ENCODE data around the gene PCCA. TPM values are rescaled to one million over a fixed set of nuclear protein-coding genes. Genes with fewer than 3 reads are reported as not detected.
"Not testable (repeated sequence)": the region's sequence is repeated elsewhere in the genome, so short reads cannot be mapped to it uniquely, and the experiment has no call there.

PCCA gene
- total and polyA plus RNA-seq, 2 of the 13 experiments (the other 11 are each of a cell fraction or from before 2014, with no cell fraction given): 15.0 to 32.2 TPM

DNA sequence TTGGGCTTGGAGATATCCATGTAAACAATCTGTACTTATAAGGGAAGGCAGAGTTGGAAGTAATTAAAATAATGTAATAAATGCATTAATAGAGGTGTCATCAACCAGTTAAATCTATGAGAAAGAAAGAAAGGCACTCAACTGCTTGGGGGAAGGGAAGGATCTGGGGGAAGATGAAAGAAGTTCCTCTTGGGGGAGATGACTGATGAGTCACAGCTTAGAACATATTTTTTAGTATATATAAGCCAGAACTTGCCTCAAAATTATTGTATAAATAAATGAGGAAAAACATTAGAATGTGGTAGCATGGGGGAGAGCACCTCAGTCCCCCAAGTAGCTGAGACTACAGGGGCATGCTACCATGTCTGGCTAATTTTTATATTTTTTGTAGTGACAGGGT, 293.9 kb downstream of the PCCA start:
- no peak overlapping the region for H2AFZ ChIP-seq (ENCODE audit: low read length)
- ChIA-PET POLR2A (no interaction called here), CTCF (ENCODE audit: low intra/inter-chr PET ratio, low total read pairs) (no interaction called here)

DNA sequence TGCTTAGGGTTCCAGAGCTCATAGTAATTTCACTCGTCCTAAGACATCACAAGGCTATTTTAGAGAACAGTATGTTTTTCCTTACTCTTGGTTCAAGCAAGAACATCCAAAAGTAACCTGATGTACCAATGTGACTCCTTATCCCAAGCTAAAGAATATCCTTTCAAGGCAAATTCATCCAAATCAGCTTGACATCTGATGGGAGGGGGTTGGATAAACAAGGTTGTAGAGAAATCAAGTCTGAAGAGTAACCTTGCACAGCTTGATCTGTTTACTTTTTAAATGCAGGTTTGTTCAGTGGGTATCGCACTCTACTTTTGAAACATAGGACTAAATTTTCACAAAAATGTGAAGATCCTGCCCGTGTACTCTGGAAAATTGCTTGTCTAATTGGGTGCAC, 298.5 kb downstream of the PCCA start:
- H4K20me1 ChIP-seq (ENCODE audit: insufficient read depth, low read length): no peaks in the 10 kb centered on the region
- POLR2A ChIA-PET: no interaction called here
- in situ Hi-C loops (cut with HindIII; ENCODE audit: extremely low pct_ligation_motif_present, low pct_unique_long_range_greater_than_20kb): no loop called here
- H3K4me3 ChIP-seq (replicated peaks in 1 of 3; ENCODE audit: insufficient read depth in 1 of 3, low read depth in 2 of 3, low read length in 3 of 3): no peak overlapping the region
- H3K27ac ChIP-seq (ENCODE audit: extremely low read length, insufficient read depth, low read length): no peak overlapping the region
- no peaks in the 10 kb centered on the region for H3K9me3 ChIP-seq (ENCODE audit: low read length)
- no peak overlapping the region for H2AFZ ChIP-seq (ENCODE audit: low read length)
- no peak for TF ChIP-seq MED1 (CRISPR knock-in tag; IDR thresholded peaks at IDR 0.05)
- TF ChIP-seq ZNF260 (CRISPR knock-in tag; IDR thresholded peaks at IDR 0.05; ENCODE audit: borderline replicate concordance, low read depth): no peak
- TF ChIP-seq ZNF354B (CRISPR knock-in tag; IDR thresholded peaks at IDR 0.05): no peak
- TF ChIP-seq, protein P1, sequence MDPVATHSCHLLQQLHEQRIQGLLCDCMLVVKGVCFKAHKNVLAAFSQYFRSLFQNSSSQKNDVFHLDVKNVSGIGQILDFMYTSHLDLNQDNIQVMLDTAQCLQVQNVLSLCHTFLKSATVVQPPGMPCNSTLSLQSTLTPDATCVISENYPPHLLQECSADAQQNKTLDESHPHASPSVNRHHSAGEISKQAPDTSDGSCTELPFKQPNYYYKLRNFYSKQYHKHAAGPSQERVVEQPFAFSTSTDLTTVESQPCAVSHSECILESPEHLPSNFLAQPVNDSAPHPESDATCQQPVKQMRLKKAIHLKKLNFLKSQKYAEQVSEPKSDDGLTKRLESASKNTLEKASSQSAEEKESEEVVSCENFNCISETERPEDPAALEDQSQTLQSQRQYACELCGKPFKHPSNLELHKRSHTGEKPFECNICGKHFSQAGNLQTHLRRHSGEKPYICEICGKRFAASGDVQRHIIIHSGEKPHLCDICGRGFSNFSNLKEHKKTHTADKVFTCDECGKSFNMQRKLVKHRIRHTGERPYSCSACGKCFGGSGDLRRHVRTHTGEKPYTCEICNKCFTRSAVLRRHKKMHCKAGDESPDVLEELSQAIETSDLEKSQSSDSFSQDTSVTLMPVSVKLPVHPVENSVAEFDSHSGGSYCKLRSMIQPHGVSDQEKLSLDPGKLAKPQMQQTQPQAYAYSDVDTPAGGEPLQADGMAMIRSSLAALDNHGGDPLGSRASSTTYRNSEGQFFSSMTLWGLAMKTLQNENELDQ (CRISPR knock-in tag; IDR thresholded peaks at IDR 0.05; ENCODE audit: borderline replicate concordance): no peak
- peaks cover 6% of the 10 kb centered on the region for H3K4me1 ChIP-seq (ENCODE audit: insufficient read depth, low read length)
- no peak for FAIRE-seq
- 82% methylated on average over 3 of the region's 3 CpGs for WGBS (ENCODE audit: low lambda C conversion rate)
- H3K9ac ChIP-seq (ENCODE audit: insufficient read depth, low read depth, low read length): no peak overlapping the region
- CTCF ChIA-PET (ENCODE audit: low intra/inter-chr PET ratio, low total read pairs): no interaction called here
- intact Hi-C loops (cut with micrococcal nuclease; ENCODE audit: unreplicated experiment): no loop called here
- no peak for DNase-seq (ENCODE audit: low spot score)
- H3K27me3 ChIP-seq (ENCODE audit: control insufficient read depth in 1 of 2, insufficient read depth in 2 of 2, low read length in 2 of 2): no peaks in the 10 kb centered on the region
- no peak for ATAC-seq
- no peaks in the 10 kb centered on the region for H3K79me2 ChIP-seq (ENCODE audit: insufficient read depth, low read length)
- no TSS peak for BruUV-seq (replicated peaks)
- no peak overlapping the region for H3K4me2 ChIP-seq (ENCODE audit: low read depth, low read length)
- 0 out of 5 replicates have a peak, but pooled peaks cover 0 to 3% of the 10 kb centered on the region in 2 experiments for H3K36me3 ChIP-seq (replicated peaks in 1 of 2; ENCODE audit: control insufficient read depth in 1 of 2, insufficient read depth in 2 of 2, low read length in 2 of 2)

More for the DNA sequence above, 293.9 kb downstream of the PCCA start:
- Histone ChIP-seq H3K36me3 (replicated peaks in 1 of 2; ENCODE audit: control insufficient read depth in 1 of 2, insufficient read depth in 2 of 2, low read length in 2 of 2) (peaks cover 0 to 2% of the 10 kb centered on the region in 2 experiments; a peak in 1 of 5 replicates), H3K4me2 (ENCODE audit: low read depth, low read length) (no peak overlapping the region), H3K4me3 (replicated peaks in 1 of 3; ENCODE audit: insufficient read depth in 1 of 3, low read depth in 2 of 3, low read length in 3 of 3) (no peak overlapping the region), H3K9me3 (ENCODE audit: low read length) (no peaks in the 10 kb centered on the region; the same call in 1 of the 2 replicates), H3K9ac (ENCODE audit: insufficient read depth, low read depth, low read length) (no peak overlapping the region), H3K79me2 (ENCODE audit: insufficient read depth, low read length) (no peaks in the 10 kb centered on the region), H3K4me1 (ENCODE audit: insufficient read depth, low read length) (no peaks in the 10 kb centered on the region), H3K27ac (ENCODE audit: extremely low read length, insufficient read depth, low read length) (no peak overlapping the region), H4K20me1 (ENCODE audit: insufficient read depth, low read length) (no peaks in the 10 kb centered on the region), H3K27me3 (ENCODE audit: control insufficient read depth in 1 of 2, insufficient read depth in 2 of 2, low read length in 2 of 2) (no peaks in the 10 kb centered on the region)
- in situ Hi-C loops (cut with HindIII; ENCODE audit: extremely low pct_ligation_motif_present, low pct_unique_long_range_greater_than_20kb) (no loop called here), intact Hi-C loops (cut with micrococcal nuclease; ENCODE audit: unreplicated experiment) (no loop called here)
- ATAC-seq (no peak), FAIRE-seq (no peak), DNase-seq (ENCODE audit: low spot score) (no peak)
- no TSS peak for BruUV-seq (replicated peaks)
- TF ChIP-seq ZNF234 (CRISPR knock-in tag; conservative IDR thresholded peaks at IDR 0.05) (no peak), ZNF232 (CRISPR knock-in tag; IDR thresholded peaks at IDR 0.05; ENCODE audit: borderline replicate concordance) (no peak), ZNF761 (CRISPR knock-in tag; conservative IDR thresholded peaks at IDR 0.05) (no peak)

DNA sequence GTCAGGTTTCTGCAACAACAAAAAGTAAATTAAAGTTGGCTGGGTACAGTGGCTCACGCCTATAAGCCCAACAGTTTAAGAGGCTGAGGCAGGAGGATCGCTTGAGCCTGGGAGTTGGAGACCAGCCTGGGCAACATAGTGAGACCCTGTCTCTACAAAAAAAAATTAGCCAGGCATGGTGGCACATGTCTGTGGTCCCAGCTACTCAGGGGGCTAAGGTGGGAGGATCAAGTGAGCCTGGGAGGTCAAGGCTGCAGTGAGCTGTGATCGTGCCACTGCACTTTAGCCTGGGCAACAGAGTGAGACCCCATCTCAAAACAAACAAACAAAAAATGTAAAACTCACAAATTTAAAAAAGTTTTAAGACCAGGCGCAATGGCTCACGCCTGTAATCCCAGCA, 299.3 kb downstream of the PCCA start:
- FAIRE-seq; in situ Hi-C loops (cut with HindIII; ENCODE audit: extremely low pct_ligation_motif_present, low pct_unique_long_range_greater_than_20kb): not testable (repeated sequence)
- H3K4me1 ChIP-seq (ENCODE audit: insufficient read depth, low read length): peaks cover 13% of the 10 kb centered on the region

More for the DNA sequence above, 299.3 kb downstream of the PCCA start:
- H3K79me2 ChIP-seq (ENCODE audit: insufficient read depth, low read length); intact Hi-C loops (cut with micrococcal nuclease; ENCODE audit: unreplicated experiment); CTCF ChIA-PET (ENCODE audit: low intra/inter-chr PET ratio, low total read pairs); DNase-seq (ENCODE audit: low spot score); H4K20me1 ChIP-seq (ENCODE audit: insufficient read depth, low read length); POLR2A ChIA-PET; H2AFZ ChIP-seq (ENCODE audit: low read length); H3K4me2 ChIP-seq (ENCODE audit: low read depth, low read length); ATAC-seq; H3K36me3 ChIP-seq (replicated peaks in 1 of 2; ENCODE audit: control insufficient read depth in 1 of 2, insufficient read depth in 2 of 2, low read length in 2 of 2); BruUV-seq (replicated peaks); H3K9me3 ChIP-seq (ENCODE audit: low read length); H3K9ac ChIP-seq (ENCODE audit: insufficient read depth, low read depth, low read length); H3K27me3 ChIP-seq (ENCODE audit: control insufficient read depth in 1 of 2, insufficient read depth in 2 of 2, low read length in 2 of 2); H3K4me3 ChIP-seq (replicated peaks in 1 of 3; ENCODE audit: insufficient read depth in 1 of 3, low read depth in 2 of 3, low read length in 3 of 3); H3K27ac ChIP-seq (ENCODE audit: extremely low read length, insufficient read depth, low read length): not testable (repeated sequence)
- 94% methylated on average over 5 of the region's 5 CpGs for WGBS (ENCODE audit: low lambda C conversion rate)
